HepG2 (cell line): ENCODE results near the gene ALDOA. TPM values are rescaled to one million over a fixed set of nuclear protein-coding genes. Genes with fewer than 3 reads are reported as not detected.

ENCODE experiments used
- CEBPB ChIP-seq: IDR thresholded peaks from 2 replicates; pipeline ENCODE4 v1.6.1; 2011; ENCODE audit warnings: low read depth, low read length, improper control_type of control experiment, borderline replicate concordance
- CERS6 ChIP-seq: sonication (generic); formaldehyde crosslinking; IDR thresholded peaks from 2 replicates; pipeline ENCODE4 v1.5.0; 2020; ENCODE audit warnings: missing genetic modification reagents
- ETV5 ChIP-seq: IDR thresholded peaks from 2 replicates; pipeline ENCODE4 v1.6.1; 2018; ENCODE audit warnings: missing biosample characterization, missing genetic modification reagents, inconsistent platforms, borderline replicate concordance
- NFIB ChIP-seq: sonication (generic); formaldehyde crosslinking; IDR thresholded peaks from 2 replicates; pipeline ENCODE4 v1.9.0; 2021; ENCODE audit warnings: missing genetic modification reagents, mild to moderate bottlenecking, borderline replicate concordance
- PHF20 ChIP-seq: sonication (generic); formaldehyde crosslinking; IDR thresholded peaks from 2 replicates; pipeline ENCODE4 v1.5.0; 2020; ENCODE audit warnings: mild to moderate bottlenecking, missing genetic modification reagents
- PITX1 ChIP-seq: sonication (generic); formaldehyde crosslinking; IDR thresholded peaks from 2 replicates; pipeline ENCODE4 v1.5.1; 2020; ENCODE audit warnings: mild to moderate bottlenecking, missing genetic modification reagents
- POLR2A ChIP-seq, 2 experiments: IDR thresholded peaks; 2 replicates each; pipeline ENCODE4 v1.6.1; 2011; ENCODE audit warnings: low read depth in 2 of 2, low read length in 2 of 2, mild to moderate bottlenecking in 1 of 2, moderate library complexity in 1 of 2; ENCODE audit not compliant: insufficient read depth in 1 of 2
- RAD21 ChIP-seq: fragments of 450-650 bp; formaldehyde crosslinking; IDR thresholded peaks from 2 replicates; pipeline ENCODE4 v1.5.0; 2020; ENCODE audit warnings: mild to moderate bottlenecking
- SKIL ChIP-seq: sonication (generic); formaldehyde crosslinking; IDR thresholded peaks from 2 replicates; pipeline ENCODE4 v1.8.0; 2022; ENCODE audit warnings: missing genetic modification reagents, mild to moderate bottlenecking, moderate library complexity, borderline replicate concordance
- ZBTB46 ChIP-seq: sonication (generic); formaldehyde crosslinking; IDR thresholded peaks from 2 replicates; pipeline ENCODE4 v1.4.0; 2020; ENCODE audit warnings: mild to moderate bottlenecking, missing genetic modification reagents, borderline replicate concordance
- ZNF142 ChIP-seq: sonication (generic); formaldehyde crosslinking; IDR thresholded peaks from 2 replicates; pipeline ENCODE4 v1.4.0; 2020; ENCODE audit warnings: missing genetic modification reagents
- ZNF530 ChIP-seq: sonication (generic); formaldehyde crosslinking; IDR thresholded peaks from 2 replicates; pipeline ENCODE4 v1.5.0; 2020; ENCODE audit warnings: low read depth, mild to moderate bottlenecking, missing genetic modification reagents
- ZNF589 ChIP-seq: sonication (generic); formaldehyde crosslinking; conservative IDR thresholded peaks from 2 replicates; pipeline ENCODE4 v1.8.0; 2022; ENCODE audit warnings: mild to moderate bottlenecking, moderate library complexity, missing genetic modification reagents
- polyA plus RNA-seq, 8 experiments: library from polyadenylated mRNA; depleted of rRNA in 3 of 8; stranded (reverse) in 7 of 8; unstranded in 1 of 8; fragments of >200 nt; fragmentation: Illumina TruSeq in 4 of 8; extraction: Trizol in 4 of 8; gene quantifications; 2 replicates each; pipeline versions ENCODE4 v1.2.1 to v1.2.3, GENCODE V29; 2011 to 2016; ENCODE audit warnings: low read depth in 4 of 8, missing spikeins in 1 of 8, mixed read lengths in 1 of 8; ENCODE audit not compliant: insufficient read depth in 1 of 8
- total RNA-seq, 5 experiments: library from RNA; depleted of rRNA; stranded (reverse); fragments of >200 nt; fragmentation: Illumina TruSeq; extraction: Trizol; gene quantifications; 2 replicates each; pipeline ENCODE4 v1.2.3, GENCODE V29; 2016; ENCODE audit warnings: low read depth in 1 of 5

ALDOA gene
- total and polyA plus RNA-seq, 2 of the 13 experiments (the other 11 are each of a cell fraction or from before 2014, with no cell fraction given) = 925 to 1,884 TPM

GRCh38 chr16:30065943-30066760, 592 bp downstream of the ALDOA start (continued):
- TF ChIP-seq CERS6 (CRISPR knock-in tag) (0 out of 2 replicates have a peak, but pooled peaks have one; percentile 31), ZNF142 (CRISPR knock-in tag) (no peak), SKIL (CRISPR knock-in tag) (no peak), PHF20 (CRISPR knock-in tag) (no peak), ZNF589 (CRISPR knock-in tag) (peak; percentile 50), ZNF530 (CRISPR knock-in tag) (0 out of 2 replicates have a peak, but pooled peaks have one; percentile 27), POLR2A (IDR thresholded peaks at IDR 0.05; ENCODE audit: insufficient read depth in 1 of 2, low read depth in 2 of 2, low read length in 2 of 2) (no peak), NFIB (CRISPR knock-in tag) (no peak), ZBTB46 (no peak), ETV5 (CRISPR knock-in tag) (peak; percentile 3; the same call in 1 of the 2 replicates), RAD21 (CRISPR knock-in tag) (no peak), PITX1 (CRISPR knock-in tag) (0 out of 2 replicates have a peak, but pooled peaks have one; percentile 2), CEBPB (no peak)
